Frontal cortex (tissue), 4 donors: Measurements from ENCODE around the gene CKAP5. TPM values are rescaled to one million over a fixed set of nuclear protein-coding genes. Genes with fewer than 3 reads are reported as not detected.
"Not testable (repeated sequence)": the region's sequence is repeated elsewhere in the genome, so short reads cannot be mapped to it uniquely, and the experiment has no call there.

Experiments used
- DNase-seq, 2 donors: peaks; one replicate each; pipeline ENCODE4 v3.0.0; 2012; ENCODE audit warnings: low spot score in 2 of 2
- FAIRE-seq: peaks from 2 replicates; lab custom pipeline; 2012; peaks lifted over from hg19 to GRCh38; lab: Jason Lieb, UNC
- total RNA-seq: library from RNA; depleted of rRNA; stranded (reverse); fragments of >200 nt; gene quantifications from one replicate; pipeline ENCODE4 v1.2.3, GENCODE V29; 2014
- donor health status: control.
- donor health status: control.
- donor health status: control.

CKAP5 gene
- total RNA-seq, 1 donor from 2014 or later, result 196 TPM

DNA sequence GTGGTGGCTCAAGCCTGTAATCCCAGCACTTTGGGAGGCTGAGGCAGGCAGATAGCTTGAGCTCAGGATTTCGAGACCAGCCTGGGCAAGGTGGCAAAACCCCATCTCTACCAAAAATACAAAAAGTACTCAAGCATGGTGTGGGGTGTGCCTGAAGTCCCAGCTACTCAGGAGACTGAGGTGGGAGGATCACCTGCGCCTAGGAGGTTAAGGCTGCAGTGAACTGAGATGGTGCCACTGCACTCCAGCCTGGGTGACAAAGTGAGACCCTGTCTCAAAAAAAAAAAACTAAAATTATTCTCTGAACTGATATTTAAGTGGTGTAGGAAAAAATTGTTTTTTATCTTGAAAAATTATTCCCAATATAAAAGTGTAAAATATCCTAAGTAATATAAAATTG, 46.4 kb downstream of the CKAP5 start:
- DNase-seq, FAIRE-seq: not testable (repeated sequence)

DNA sequence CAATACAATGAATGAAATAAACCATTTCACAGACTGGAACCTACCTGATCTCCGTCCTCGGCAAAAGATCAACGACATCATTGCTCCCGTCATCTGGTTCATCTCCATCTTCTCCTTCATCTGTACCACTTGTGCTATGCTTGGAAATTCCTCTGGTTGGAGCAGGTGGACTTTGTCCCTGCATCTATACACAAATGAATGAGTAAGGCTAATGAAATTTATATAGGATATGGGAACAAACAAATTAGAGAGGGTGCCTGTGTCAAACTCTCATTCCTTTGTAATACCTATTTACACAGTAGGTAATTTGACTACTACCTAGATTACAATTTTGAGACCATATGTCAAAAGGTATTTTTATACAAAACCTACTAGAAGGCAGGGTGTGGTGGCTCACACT, 67.7 kb downstream of the CKAP5 start:
- DNase-seq, result no peak
- no peak for FAIRE-seq

DNA sequence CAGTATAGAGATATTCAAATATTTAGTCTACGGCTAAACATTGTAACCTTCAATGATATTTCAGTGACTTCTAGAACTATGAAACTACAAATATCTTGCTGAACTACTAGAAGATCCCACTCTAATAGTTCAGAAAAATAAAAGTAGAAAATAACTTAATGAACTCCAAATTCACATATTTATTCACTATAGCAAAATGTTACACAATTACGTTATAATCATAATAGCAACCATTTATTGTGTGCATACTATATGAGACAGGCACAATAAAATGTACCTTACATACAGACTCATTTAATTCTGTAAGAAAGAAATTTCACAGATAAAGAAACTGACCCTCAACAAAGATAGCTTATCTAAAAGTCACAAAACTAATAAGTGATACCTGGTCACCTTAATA, 69.2 kb downstream of the CKAP5 start:
- FAIRE-seq (no peak), DNase-seq (no peak)

DNA sequence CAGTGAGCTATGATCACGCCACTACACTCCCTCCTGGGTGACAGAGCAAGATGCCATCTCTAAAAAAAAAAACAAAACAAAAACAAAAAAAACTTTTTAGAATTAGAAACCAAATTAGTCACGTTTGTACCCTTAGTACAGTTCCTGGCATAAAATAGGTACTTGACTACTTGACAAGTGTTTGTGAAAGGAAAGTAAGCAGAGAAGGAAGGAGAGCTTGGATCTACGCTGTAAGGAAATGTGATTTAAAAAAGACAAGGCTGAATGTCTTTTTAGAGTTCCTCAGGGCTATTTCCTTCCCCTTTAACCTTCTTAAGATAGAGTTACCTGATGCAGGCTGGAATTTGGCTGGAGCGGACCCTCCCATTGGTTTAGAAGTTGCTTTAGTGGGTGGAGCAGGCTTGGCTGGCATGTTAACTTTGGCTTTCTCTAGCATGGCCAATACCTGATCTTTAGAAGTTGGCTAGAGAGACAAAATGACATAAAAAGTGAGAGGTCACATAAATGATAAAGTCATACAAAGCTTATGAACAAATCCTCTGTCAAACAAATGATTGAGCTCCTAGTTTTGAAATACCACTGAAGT, 76.4 kb downstream of the CKAP5 start:
- FAIRE-seq (no peak), DNase-seq (no peak)

- FAIRE-seq (no peak), DNase-seq (no peak)
Measured at GRCh38 chr11:46766656-46767055, 79.4 kb downstream of the CKAP5 start.

- DNase-seq, result no peak
- no peak for FAIRE-seq
Measured at GRCh38 chr11:46762248-46762647, 83.8 kb downstream of the CKAP5 start.

DNA sequence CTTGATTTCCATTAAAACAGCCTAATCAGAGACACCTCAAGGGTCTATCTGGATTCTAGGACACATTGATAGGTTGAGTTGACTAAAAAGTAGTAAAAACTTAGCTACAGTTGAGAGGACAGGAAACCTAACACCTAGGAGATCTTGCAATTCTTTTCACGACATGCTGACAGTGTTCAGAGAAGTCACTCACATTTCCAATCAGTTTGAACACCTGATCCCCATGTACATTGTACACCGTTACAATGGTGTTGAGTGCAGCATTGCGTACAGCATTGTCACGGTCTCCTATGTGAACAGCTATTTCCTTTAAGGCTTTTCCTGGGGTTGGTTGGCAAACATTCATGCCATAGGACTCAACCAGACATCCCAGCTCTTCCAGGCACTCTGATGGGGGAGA, 84.3 kb downstream of the CKAP5 start:
- no peak for FAIRE-seq
- no peak for DNase-seq

DNA sequence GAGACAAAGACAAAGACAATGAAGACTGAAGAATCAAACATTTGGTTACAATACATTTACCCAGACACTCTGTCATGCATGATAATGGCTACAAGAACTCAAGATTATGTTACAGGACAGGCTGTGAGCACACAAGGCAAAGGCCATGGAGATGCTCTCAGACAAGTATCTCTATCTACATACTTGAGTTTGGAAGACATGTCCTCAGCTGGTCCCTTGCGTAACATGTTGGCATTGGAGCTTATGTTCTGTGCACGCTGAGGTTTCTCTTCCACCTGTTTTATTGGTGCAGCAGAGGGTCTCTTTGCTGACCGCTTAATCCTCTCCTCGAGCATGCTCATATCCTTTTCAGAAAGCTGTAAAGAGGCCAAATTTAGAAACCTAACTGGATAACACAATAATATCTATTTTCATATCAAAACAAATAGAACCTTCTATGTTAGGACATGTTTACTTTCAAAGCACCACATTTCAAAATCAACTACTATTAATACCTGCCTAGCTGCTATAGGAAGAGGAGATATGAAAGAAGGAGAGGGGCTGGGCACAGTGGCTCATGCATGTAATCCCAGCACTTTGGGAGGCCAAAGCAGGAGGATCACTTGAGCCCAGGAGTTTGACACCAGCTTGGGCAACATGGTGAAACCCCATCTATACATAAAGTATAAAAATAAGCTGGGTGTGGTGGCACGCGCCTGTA, 85.5 kb downstream of the CKAP5 start:
- FAIRE-seq, result no peak
- DNase-seq, result no peak

GRCh38 chr11:46759196-46759595, 86.9 kb downstream of the CKAP5 start:
- no peak for FAIRE-seq
- no peak for DNase-seq

DNA sequence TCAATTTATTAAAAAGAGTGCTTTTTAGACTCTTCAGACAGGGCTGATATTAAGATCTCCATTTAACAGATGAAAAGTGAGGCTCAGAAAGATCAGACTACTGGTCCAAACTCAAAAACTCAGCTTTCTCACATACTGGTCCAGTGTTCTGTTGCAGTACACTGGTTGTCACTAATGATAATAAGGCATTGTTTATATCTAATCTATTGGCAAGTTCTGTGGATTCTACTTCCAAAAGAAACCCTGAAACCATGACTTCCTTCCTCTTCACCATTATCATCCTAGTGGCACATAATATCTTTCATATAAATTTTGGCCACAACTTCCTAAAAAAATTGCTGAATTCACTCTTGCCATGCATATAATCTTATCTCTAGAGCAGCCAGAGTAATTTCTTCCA, 90.1 kb downstream of the CKAP5 start:
- no peak for DNase-seq
- no peak for FAIRE-seq

DNA sequence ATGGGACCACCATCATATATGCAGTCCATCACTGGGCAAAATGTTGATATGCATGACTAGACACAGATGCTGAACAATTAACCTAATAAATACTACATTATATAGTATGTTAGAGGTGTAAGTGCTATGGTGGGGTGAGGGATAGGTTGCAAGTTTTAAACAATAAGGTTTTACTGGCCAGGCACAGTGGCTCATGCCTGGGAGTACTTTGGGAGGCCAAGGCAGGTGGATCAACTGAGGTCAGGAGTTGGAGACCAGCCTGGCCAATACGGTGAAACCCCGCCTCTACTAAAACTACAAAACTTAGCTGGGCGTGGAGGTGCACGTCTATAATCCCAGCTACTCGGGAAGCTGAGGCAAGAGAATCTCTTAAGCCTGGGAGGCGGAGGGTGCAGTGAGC, 98.9 kb downstream of the CKAP5 start:
- DNase-seq (no peak), FAIRE-seq (no peak)

DNA sequence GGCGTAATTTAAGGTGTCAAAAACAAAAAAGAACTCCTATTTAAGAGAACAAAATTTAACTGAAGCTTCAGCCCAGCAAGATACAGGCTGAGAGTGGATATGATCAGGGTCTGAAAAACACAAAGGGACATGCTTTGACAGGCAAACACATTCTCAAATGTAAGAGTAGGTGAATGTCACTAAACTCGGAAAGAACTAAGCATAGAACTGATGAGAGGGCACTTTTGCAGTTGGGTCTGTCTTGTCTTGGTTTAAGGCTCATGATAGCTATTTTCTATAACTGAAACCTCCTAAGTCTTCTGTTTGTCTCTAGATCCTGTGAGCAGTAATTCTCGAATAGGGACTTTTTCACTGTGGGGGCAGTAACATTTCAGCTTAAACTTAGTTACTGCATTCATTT, 100.1 kb downstream of the CKAP5 start:
- FAIRE-seq, result no peak
- no peak for DNase-seq

DNA sequence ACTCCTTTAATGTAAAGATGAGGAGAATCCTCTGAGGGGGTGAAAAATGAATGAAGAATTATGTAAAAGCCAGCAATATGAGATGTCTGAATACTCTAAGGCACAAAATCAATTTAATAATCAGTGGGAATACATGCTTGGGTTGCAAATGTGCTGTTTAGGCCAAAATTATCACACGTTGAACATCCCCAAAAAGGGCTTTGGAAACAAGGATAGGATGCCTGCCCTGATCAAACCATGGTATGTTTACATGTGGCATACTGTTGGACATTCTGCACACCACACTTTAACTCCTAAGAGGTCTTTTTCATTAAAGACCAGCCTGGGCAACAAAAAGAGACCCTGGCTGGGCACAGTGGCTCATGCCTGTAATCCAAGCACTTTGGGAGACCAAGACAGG, 100.8 kb downstream of the CKAP5 start:
- DNase-seq (no peak), FAIRE-seq (no peak)

- FAIRE-seq (no peak), DNase-seq (no peak)
Measured at GRCh38 chr11:46743693-46744339, 102.3 kb downstream of the CKAP5 start.

- DNase-seq, result no peak
- no peak for FAIRE-seq
Measured at GRCh38 chr11:46743043-46743442, 103.0 kb downstream of the CKAP5 start.

DNA sequence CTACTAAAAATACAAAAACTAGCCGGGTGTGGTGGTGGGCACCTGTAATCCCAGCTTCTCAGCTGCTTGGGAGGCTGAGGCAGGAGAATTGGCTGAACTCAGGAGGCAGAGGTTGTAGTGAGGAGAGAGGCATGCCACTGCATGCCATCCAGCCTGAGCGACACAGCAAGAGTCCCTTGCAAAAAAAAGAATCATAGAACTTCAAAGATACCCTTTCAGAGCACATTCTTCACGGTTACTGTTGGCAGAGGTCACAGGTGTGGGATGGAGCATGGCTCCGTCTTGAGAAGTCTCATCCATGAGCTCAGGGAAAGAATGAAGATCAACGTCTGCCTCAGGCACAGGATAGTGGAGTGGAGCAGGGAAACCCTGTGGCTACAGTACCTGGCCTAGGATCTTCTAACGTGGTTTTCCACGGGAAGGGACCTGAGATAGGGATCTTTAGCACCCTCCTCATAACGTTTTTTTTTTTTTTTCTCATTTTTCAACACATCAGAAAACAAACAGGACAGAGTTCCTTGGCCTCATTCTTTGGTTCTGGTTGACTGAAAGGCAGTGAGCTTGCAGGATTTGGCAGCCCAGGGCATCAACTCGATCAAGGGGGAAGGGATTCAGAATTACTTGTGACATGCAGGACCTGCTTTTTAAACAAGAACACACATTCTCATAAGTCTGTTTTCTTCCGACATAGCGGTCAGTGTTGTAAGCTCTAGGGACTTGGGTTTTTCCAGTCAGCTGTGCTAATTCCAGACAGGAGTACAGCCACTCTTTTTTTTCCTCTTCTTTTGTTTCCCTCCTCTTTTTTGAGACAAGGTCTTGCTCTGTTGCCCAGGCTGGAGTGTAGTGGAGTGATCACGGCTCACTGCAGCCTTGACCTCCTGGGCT, 104.2 kb downstream of the CKAP5 start:
- DNase-seq (no peak), FAIRE-seq (no peak)

- FAIRE-seq, result no peak
- DNase-seq, result no peak
Measured at GRCh38 chr11:46738887-46739286, 107.2 kb downstream of the CKAP5 start.

DNA sequence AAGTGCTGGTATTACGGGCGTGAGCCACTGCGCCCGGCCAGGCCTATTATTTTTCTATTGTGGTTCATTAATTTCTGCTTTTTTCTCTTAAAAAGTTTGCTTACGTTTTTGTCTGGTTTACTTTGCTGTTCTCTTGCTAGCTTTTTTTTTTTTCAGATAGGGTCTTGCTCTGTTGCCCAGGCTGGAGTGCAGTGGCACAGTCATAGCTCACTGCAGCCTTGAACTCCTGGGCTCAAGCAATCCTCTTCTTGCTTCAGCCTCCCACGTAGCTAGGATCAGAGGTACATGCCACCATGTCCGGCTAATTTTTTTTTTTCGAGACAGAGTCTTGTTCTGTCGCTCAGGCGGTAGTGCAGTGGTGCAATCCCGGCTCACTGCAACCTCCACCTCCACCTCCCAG, 108.4 kb downstream of the CKAP5 start:
- FAIRE-seq (no peak), DNase-seq (no peak)

DNA sequence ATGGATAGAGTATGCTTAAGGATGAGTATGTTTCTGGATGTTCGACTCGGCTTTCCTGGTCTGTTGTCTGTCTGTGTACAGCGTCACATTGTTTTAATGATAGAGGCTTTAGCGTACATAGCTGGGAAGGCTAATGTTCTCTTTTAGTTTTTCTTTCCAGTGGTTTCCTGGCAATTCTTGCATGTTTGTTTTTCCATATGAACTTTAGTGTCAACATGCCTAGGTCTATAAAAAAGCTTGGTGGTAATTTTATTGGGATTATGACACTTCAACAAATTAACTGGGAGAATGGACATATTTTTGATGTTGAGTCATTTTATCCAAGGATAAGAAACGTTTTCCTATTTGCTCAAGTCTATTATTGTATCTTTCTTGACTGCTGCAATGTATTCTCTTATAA, 109.5 kb downstream of the CKAP5 start:
- DNase-seq (no peak), FAIRE-seq (no peak)

DNA sequence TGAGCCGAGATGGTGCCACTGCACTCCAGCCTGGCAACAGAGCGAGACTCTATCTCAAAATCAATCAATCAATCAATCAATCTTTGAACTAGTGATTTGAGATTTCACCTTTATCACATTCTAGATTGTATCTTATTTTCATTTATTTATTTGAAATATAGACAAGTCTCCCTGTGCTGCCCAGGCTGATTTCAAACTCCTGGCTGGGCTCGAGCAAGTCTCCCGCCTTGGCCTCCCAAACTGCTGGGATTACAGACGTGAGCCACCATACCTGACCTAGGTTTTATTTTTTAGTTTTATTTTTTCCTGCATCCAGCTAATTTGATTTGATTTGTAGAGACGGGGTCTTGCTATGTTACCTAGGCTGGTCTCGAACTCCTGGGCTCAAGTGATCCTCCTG, 109.9 kb downstream of the CKAP5 start:
- DNase-seq (no peak), FAIRE-seq (no peak)

DNA sequence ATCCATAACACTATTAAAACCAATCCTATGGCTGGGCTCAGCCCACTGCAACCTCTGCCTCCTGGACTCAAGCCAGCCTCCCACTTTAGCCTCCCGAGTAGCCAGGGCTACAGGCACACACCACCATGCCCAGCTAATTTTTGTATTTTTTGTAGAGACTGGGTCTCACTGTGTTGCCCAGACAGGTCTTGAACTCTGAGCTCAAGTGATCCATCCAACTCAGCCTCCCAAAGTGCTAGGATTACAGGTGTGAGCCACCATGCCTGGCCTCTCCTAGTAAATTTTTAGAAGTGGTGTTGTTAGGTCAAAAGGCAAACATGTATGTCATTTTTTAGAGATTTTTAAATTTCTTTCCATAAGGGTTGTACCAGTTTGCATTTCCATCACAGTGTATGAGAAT, 112.8 kb downstream of the CKAP5 start:
- DNase-seq (no peak), FAIRE-seq (no peak)
